H9 (cell line): Measurements from ENCODE around the gene GADD45A. TPM values are rescaled to one million over a fixed set of nuclear protein-coding genes. Genes with fewer than 3 reads are reported as not detected.
"Not testable (repeated sequence)": the region's sequence is repeated elsewhere in the genome, so short reads cannot be mapped to it uniquely, and the experiment has no call there.

Experiments used
- DNase-seq: peaks from one replicate; pipeline ENCODE4 v3.0.0-alpha.2; 2017
- H2AFZ ChIP-seq: one replicate; pipeline ENCODE4 v1.6.1; 2013; ENCODE audit warnings: mild to moderate bottlenecking, low read length, control low read depth, moderate library complexity
- H2AK5ac ChIP-seq: 2 replicates; pipeline ENCODE4 v1.6.1; 2013; ENCODE audit warnings: low read length, control low read depth, mixed read lengths; ENCODE audit not compliant: insufficient read length
- H2BK120ac ChIP-seq: one replicate; pipeline ENCODE4 v1.6.1; 2013; ENCODE audit warnings: low read depth, mild to moderate bottlenecking, low read length, control low read depth, inconsistent platforms; ENCODE audit not compliant: poor library complexity, severe bottlenecking
- H2BK12ac ChIP-seq: 2 replicates; pipeline ENCODE4 v1.6.1; 2013; ENCODE audit warnings: low read length, control low read depth, mixed read lengths, low read depth; ENCODE audit not compliant: insufficient read length
- H2BK15ac ChIP-seq: 2 replicates; pipeline ENCODE4 v1.6.1; 2013; ENCODE audit warnings: low read depth, low read length, control low read depth
- H2BK20ac ChIP-seq: one replicate; pipeline ENCODE4 v1.6.1; 2013; ENCODE audit warnings: low read depth, mild to moderate bottlenecking, low read length, control low read depth, inconsistent platforms; ENCODE audit not compliant: poor library complexity, severe bottlenecking
- H2BK5ac ChIP-seq: 2 replicates; pipeline ENCODE4 v1.6.1; 2013; ENCODE audit warnings: low read length, control low read depth, mixed read lengths; ENCODE audit not compliant: insufficient read length
- H3K14ac ChIP-seq: 2 replicates; pipeline ENCODE4 v1.6.1; 2013; ENCODE audit warnings: low read length, control low read depth; ENCODE audit not compliant: insufficient read depth
- H3K18ac ChIP-seq: 2 replicates; pipeline ENCODE4 v1.6.1; 2013; ENCODE audit warnings: low read depth, mild to moderate bottlenecking, mixed read lengths, low read length, control low read depth; ENCODE audit not compliant: insufficient read length
- H3K23ac ChIP-seq: 2 replicates; pipeline ENCODE4 v1.6.1; 2013; ENCODE audit warnings: low read length, control low read depth, mixed read lengths, low read depth; ENCODE audit not compliant: insufficient read length
- H3K23me2 ChIP-seq: 2 replicates; pipeline ENCODE4 v1.6.1; 2013; ENCODE audit warnings: low read depth, mild to moderate bottlenecking, mixed read lengths, low read length, control low read depth; ENCODE audit not compliant: insufficient read length, poor library complexity, severe bottlenecking
- H3K27ac ChIP-seq: 2 replicates; pipeline ENCODE4 v1.5.1; 2013; ENCODE audit warnings: low read length, control low read depth, mixed read lengths, low read depth; ENCODE audit not compliant: insufficient read length
- H3K27me3 ChIP-seq: 2 replicates; pipeline ENCODE4 v1.6.1; 2013; ENCODE audit warnings: low read length, control low read depth, inconsistent platforms; ENCODE audit not compliant: insufficient read depth
- H3K4ac ChIP-seq: 2 replicates; pipeline ENCODE4 v1.6.1; 2013; ENCODE audit warnings: low read depth, mild to moderate bottlenecking, control low read depth, inconsistent platforms, low read length, moderate library complexity
- H3K4me1 ChIP-seq: 2 replicates; pipeline ENCODE4 v1.6.1; 2013; ENCODE audit warnings: low read length, control low read depth, inconsistent platforms; ENCODE audit not compliant: insufficient read depth
- H3K4me2 ChIP-seq: 2 replicates; pipeline ENCODE4 v1.6.1; 2013; ENCODE audit warnings: low read length, control low read depth, mixed read lengths; ENCODE audit not compliant: insufficient read length, insufficient read depth
- H3K56ac ChIP-seq: 2 replicates; pipeline ENCODE4 v1.6.1; 2013; ENCODE audit warnings: low read depth, mild to moderate bottlenecking, mixed read lengths, low read length, control low read depth; ENCODE audit not compliant: insufficient read length
- H3K79me1 ChIP-seq: 2 replicates; pipeline ENCODE4 v1.6.1; 2013; ENCODE audit warnings: low read depth, mild to moderate bottlenecking, moderate library complexity, low read length, control low read depth, inconsistent platforms; ENCODE audit not compliant: insufficient read depth, poor library complexity, severe bottlenecking
- H3K79me2 ChIP-seq: 2 replicates; pipeline ENCODE4 v1.6.1; 2013; ENCODE audit warnings: low read length, control low read depth, inconsistent platforms; ENCODE audit not compliant: insufficient read depth
- H3K9ac ChIP-seq: 2 replicates; pipeline ENCODE4 v1.6.1; 2013; ENCODE audit warnings: low read length, control low read depth, mixed read lengths; ENCODE audit not compliant: insufficient read length; ENCODE audit errors: extremely low read depth
- H3K9me3 ChIP-seq: one replicate; pipeline ENCODE4 v1.6.1; 2013; ENCODE audit warnings: low read depth, low read length, inconsistent platforms; ENCODE audit not compliant: control insufficient read depth
- H3T11ph ChIP-seq: one replicate; pipeline ENCODE4 v1.6.1; 2013; ENCODE audit warnings: mild to moderate bottlenecking, low read length, control low read depth, inconsistent platforms
- H4K20me1 ChIP-seq: one replicate; pipeline ENCODE4 v1.6.1; 2013; ENCODE audit not compliant: control insufficient read depth, insufficient read length, insufficient read depth
- H4K5ac ChIP-seq: 2 replicates; pipeline ENCODE4 v1.6.1; 2013; ENCODE audit warnings: low read depth, mild to moderate bottlenecking, mixed read lengths, low read length, control low read depth; ENCODE audit not compliant: insufficient read length
- H4K8ac ChIP-seq: replicated peaks from 2 replicates; pipeline ENCODE4 v1.6.1; 2013; ENCODE audit warnings: low read length, control low read depth, mixed read lengths, low read depth; ENCODE audit not compliant: insufficient read length
- H4K91ac ChIP-seq: 2 replicates; pipeline ENCODE4 v1.6.1; 2013; ENCODE audit warnings: low read depth, mild to moderate bottlenecking, moderate library complexity, mixed read lengths, low read length, control low read depth; ENCODE audit not compliant: insufficient read length
- H3K27ac Mint-ChIP-seq, 3 experiments: 2 replicates in 2 of 3; 3 replicates in 1 of 3; pipeline ENCODE4 v1.8.0; 2020 to 2021; ENCODE audit warnings: mixed read lengths in 3 of 3, mild to moderate bottlenecking in 1 of 3, moderate library complexity in 1 of 3
- H3K27me3 Mint-ChIP-seq: 2 replicates; pipeline ENCODE4 v1.8.0; 2021; ENCODE audit warnings: low read depth, mild to moderate bottlenecking, moderate library complexity, mixed read lengths
- H3K36me3 Mint-ChIP-seq, 3 experiments: 2 replicates in 2 of 3; 3 replicates in 1 of 3; pipeline ENCODE4 v1.8.0; 2020 to 2021; ENCODE audit warnings: low read depth in 3 of 3, mixed read lengths in 3 of 3; ENCODE audit not compliant: insufficient read depth in 1 of 3
- H3K4me1 Mint-ChIP-seq, 2 experiments: 2 replicates each; pipeline ENCODE4 v1.8.0; 2020; ENCODE audit warnings: mixed read lengths in 2 of 2
- H3K4me3 Mint-ChIP-seq, 2 experiments: 2 replicates in 1 of 2; 3 replicates in 1 of 2; pipeline ENCODE4 v1.8.0; 2020 to 2021; ENCODE audit warnings: mild to moderate bottlenecking in 2 of 2, mixed read lengths in 2 of 2, moderate library complexity in 1 of 2
- H3K9me3 Mint-ChIP-seq, 2 experiments: 2 replicates in 1 of 2; 3 replicates in 1 of 2; pipeline ENCODE4 v1.8.0; 2020; ENCODE audit warnings: mild to moderate bottlenecking in 2 of 2, mixed read lengths in 2 of 2, moderate library complexity in 1 of 2
- CTCF ChIP-seq: fragments of 200-600 bp; sonication (generic); conservative IDR thresholded peaks from 3 replicates; pipeline ENCODE4 v1.8.0; 2021; ENCODE audit warnings: antibody characterized with exemption, mild to moderate bottlenecking
- WGBS: extraction: QIAGEN DNeasy Blood & Tissue Kit; methylation state at CpG from one replicate; pipeline ENCODE4 v1.1.7; 2013; ENCODE audit warnings: missing lambda C conversion rate, low lambda C conversion rate, mixed read lengths; ENCODE audit not compliant: insufficient read length; ENCODE audit errors: extremely low coverage; 5-methylcytosine and 5-hydroxymethylcytosine counted together
- total RNA-seq: library from RNA; stranded (reverse); gene quantifications from 2 replicates; pipeline ENCODE4 v1.2.1, GENCODE V29; 2021

Gene GADD45A
- total RNA-seq, 1 experiment from 2014 or later, result 22.8 TPM

GRCh38 chr1:67729872-67730271, 44.9 kb downstream of the GADD45A start:
- Histone ChIP-seq H3K79me2 (no peaks in the 10 kb centered on the region), H3K4me1 (no peaks in the 10 kb centered on the region; the same call in 1 of the 2 replicates), H4K8ac (no peak overlapping the region), H3K23ac (no peak overlapping the region), H3K79me1 (no peaks in the 10 kb centered on the region), H2BK20ac (no peak overlapping the region), H3K18ac (no peak overlapping the region), H3K9me3 (no peaks in the 10 kb centered on the region), H3K27me3 (no peaks in the 10 kb centered on the region), H3K23me2 (no peaks in the 10 kb centered on the region), H2AFZ (no peak overlapping the region), H2BK12ac (no peak overlapping the region), H2BK120ac (no peak overlapping the region), H3K4me2 (no peak overlapping the region), H2BK5ac (no peak overlapping the region), H3K14ac (no peak overlapping the region), H3K4ac (no peak overlapping the region), H3K27ac (no peak overlapping the region), H3K56ac (no peak overlapping the region), H3T11ph (no peak overlapping the region), H2BK15ac (no peak overlapping the region), H3K9ac (no peak overlapping the region), H4K20me1 (peaks cover 2% of the 10 kb centered on the region), H4K91ac (no peak overlapping the region), H4K5ac (no peak overlapping the region), H2AK5ac (no peak overlapping the region)
- no peak overlapping the region for H3K27ac Mint-ChIP-seq
- no CpG with 5 or more reads among the region's 2 CpGs for WGBS
- DNase-seq, result no peak
- no peaks in the 10 kb centered on the region for H3K36me3 Mint-ChIP-seq
- TF ChIP-seq CTCF, result no peak
- no peaks in the 10 kb centered on the region for H3K27me3 Mint-ChIP-seq
- no peaks in the 10 kb centered on the region for H3K9me3 Mint-ChIP-seq
- H3K4me1 Mint-ChIP-seq, result peaks cover 14 to 15% of the 10 kb centered on the region in 2 experiments
- H3K4me3 Mint-ChIP-seq, result no peak overlapping the region

- H3K79me1 ChIP-seq, H3K27me3 Mint-ChIP-seq, H3K79me2 ChIP-seq, H2BK5ac ChIP-seq, H2AFZ ChIP-seq, H3K4me1 ChIP-seq, H3K23me2 ChIP-seq, H3K14ac ChIP-seq, H2AK5ac ChIP-seq, H2BK20ac ChIP-seq, H3K27me3 ChIP-seq, H3K36me3 Mint-ChIP-seq, H3K27ac ChIP-seq, H3K9ac ChIP-seq, H3K27ac Mint-ChIP-seq, H3K9me3 Mint-ChIP-seq, H3K4me2 ChIP-seq, H3T11ph ChIP-seq, H4K8ac ChIP-seq, H3K56ac ChIP-seq, H4K91ac ChIP-seq, H2BK120ac ChIP-seq, H2BK15ac ChIP-seq, H3K9me3 ChIP-seq, H2BK12ac ChIP-seq, DNase-seq, H3K18ac ChIP-seq, H3K4ac ChIP-seq, H4K5ac ChIP-seq, H3K23ac ChIP-seq, H4K20me1 ChIP-seq, H3K4me3 Mint-ChIP-seq: not testable (repeated sequence)
- no CpG with 5 or more reads among the region's 9 CpGs for WGBS
- peaks cover 11 to 12% of the 10 kb centered on the region in 2 experiments for H3K4me1 Mint-ChIP-seq
Measured at GRCh38 chr1:67730312-67730711, 45.3 kb downstream of the GADD45A start.
